LNCAP (cell line): Measurements from ENCODE around the gene KIF1C.

Experiments used
- CTCF ChIP-seq: fragments of 450-650 bp; IDR thresholded peaks from 2 replicates; pipeline ENCODE4 v1.5.1; 2017; ENCODE audit warnings: mild to moderate bottlenecking

KIF1C gene

GRCh38 chr17:4953451-4953961, 44.2 kb upstream of the KIF1C start:
- no peak for TF ChIP-seq CTCF

- TF ChIP-seq CTCF, result no peak
These were observed 42.7 kb upstream of the KIF1C start for GRCh38 chr17:4955091-4955490.

- no peak; the same call in 1 of the 2 replicates for TF ChIP-seq CTCF
These were observed 41.2 kb upstream of the KIF1C start for GRCh38 chr17:4956493-4957061.

- no peak for TF ChIP-seq CTCF
These were observed 39.6 kb upstream of the KIF1C start for GRCh38 chr17:4958102-4958501.

- no peak for TF ChIP-seq CTCF
These were observed 38.3 kb upstream of the KIF1C start for GRCh38 chr17:4959261-4959965.

GRCh38 chr17:4960279-4960922, 37.3 kb upstream of the KIF1C start:
- TF ChIP-seq CTCF, result no peak

GRCh38 chr17:4965311-4965986, 32.3 kb upstream of the KIF1C start:
- no peak for TF ChIP-seq CTCF
